Mesothelial cell of epicardium (in vitro differentiated cells): ENCODE data around the gene SLC16A11. TPM values are rescaled to one million over a fixed set of nuclear protein-coding genes. Genes with fewer than 3 reads are reported as not detected.

Experiments used
- DNase-seq, 2 experiments: peaks; one replicate each; pipeline ENCODE4 v3.0.0; 2021; ENCODE audit warnings: low spot score in 2 of 2; ENCODE audit not compliant: unreplicated experiment in 2 of 2
- H3K27ac Mint-ChIP-seq: 2 replicates; pipeline ENCODE4 v1.8.0; 2021; ENCODE audit warnings: mixed read lengths
- H3K27me3 Mint-ChIP-seq: 2 replicates; pipeline ENCODE4 v1.8.0; 2021; ENCODE audit warnings: low read depth, mixed read lengths
- H3K36me3 Mint-ChIP-seq: 2 replicates; pipeline ENCODE4 v1.8.0; 2021; ENCODE audit warnings: mixed read lengths
- H3K4me1 Mint-ChIP-seq: 2 replicates; pipeline ENCODE4 v1.8.0; 2021; ENCODE audit warnings: mixed read lengths
- H3K4me3 Mint-ChIP-seq: 2 replicates; pipeline ENCODE4 v1.8.0; 2021; ENCODE audit warnings: mild to moderate bottlenecking, moderate library complexity, mixed read lengths
- H3K9me3 Mint-ChIP-seq: 2 replicates; pipeline ENCODE4 v1.8.0; 2021; ENCODE audit warnings: mixed read lengths
- total RNA-seq: library from RNA; stranded (reverse); gene quantifications from 3 replicates; pipeline ENCODE4 v1.2.1, GENCODE V29; 2021
- TF ChIP-seq, protein P1 (sequence below): fragments of 200-600 bp; sonication (generic); IDR thresholded peaks from one replicate; pipeline ENCODE4 v1.5.0; 2021; ENCODE audit warnings: antibody characterized with exemption; ENCODE audit not compliant: unreplicated experiment

Gene SLC16A11
- total RNA-seq, 1 donor from 2014 or later: 5.1 TPM

DNA sequence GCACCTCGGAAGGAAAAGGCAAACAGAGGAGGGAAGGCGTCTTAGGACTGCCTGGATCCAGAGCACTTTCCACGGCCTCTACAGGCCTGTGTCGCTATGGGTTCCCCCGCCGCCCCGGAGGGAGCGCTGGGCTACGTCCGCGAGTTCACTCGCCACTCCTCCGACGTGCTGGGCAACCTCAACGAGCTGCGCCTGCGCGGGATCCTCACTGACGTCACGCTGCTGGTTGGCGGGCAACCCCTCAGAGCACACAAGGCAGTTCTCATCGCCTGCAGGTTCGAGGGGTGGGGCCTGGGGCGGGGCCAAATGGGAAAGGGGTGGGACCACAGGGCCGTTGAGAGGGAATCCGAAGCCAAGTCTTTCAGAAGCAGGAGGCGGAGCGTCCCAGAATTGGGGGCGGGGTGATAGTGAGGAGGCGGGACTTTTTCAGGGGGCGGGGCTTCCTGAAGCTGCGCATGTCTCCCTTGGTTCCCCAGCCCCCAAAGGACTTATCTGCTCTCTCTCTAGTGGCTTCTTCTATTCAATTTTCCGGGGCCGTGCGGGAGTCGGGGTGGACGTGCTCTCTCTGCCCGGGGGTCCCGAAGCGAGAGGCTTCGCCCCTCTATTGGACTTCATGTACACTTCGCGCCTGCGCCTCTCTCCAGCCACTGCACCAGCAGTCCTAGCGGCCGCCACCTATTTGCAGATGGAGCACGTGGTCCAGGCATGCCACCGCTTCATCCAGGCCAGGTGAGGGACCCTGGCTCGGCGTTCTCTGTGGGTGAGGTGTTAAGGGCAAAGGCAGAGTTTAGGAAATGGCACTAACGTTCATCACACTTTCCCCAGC is 20.1 kb downstream of the SLC16A11 start:
- TF ChIP-seq, protein P1, sequence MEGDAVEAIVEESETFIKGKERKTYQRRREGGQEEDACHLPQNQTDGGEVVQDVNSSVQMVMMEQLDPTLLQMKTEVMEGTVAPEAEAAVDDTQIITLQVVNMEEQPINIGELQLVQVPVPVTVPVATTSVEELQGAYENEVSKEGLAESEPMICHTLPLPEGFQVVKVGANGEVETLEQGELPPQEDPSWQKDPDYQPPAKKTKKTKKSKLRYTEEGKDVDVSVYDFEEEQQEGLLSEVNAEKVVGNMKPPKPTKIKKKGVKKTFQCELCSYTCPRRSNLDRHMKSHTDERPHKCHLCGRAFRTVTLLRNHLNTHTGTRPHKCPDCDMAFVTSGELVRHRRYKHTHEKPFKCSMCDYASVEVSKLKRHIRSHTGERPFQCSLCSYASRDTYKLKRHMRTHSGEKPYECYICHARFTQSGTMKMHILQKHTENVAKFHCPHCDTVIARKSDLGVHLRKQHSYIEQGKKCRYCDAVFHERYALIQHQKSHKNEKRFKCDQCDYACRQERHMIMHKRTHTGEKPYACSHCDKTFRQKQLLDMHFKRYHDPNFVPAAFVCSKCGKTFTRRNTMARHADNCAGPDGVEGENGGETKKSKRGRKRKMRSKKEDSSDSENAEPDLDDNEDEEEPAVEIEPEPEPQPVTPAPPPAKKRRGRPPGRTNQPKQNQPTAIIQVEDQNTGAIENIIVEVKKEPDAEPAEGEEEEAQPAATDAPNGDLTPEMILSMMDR: no peak
- peaks cover 19% of the 10 kb centered on the region for H3K4me1 Mint-ChIP-seq
- H3K36me3 Mint-ChIP-seq: no peaks in the 10 kb centered on the region
- no peaks in the 10 kb centered on the region for H3K9me3 Mint-ChIP-seq
- peaks cover 57% of the 10 kb centered on the region for H3K27me3 Mint-ChIP-seq
- H3K27ac Mint-ChIP-seq: no peak overlapping the region
- peak; percentile 70 to 80 for DNase-seq
- peak overlapping the region; percentile 37 for H3K4me3 Mint-ChIP-seq

DNA sequence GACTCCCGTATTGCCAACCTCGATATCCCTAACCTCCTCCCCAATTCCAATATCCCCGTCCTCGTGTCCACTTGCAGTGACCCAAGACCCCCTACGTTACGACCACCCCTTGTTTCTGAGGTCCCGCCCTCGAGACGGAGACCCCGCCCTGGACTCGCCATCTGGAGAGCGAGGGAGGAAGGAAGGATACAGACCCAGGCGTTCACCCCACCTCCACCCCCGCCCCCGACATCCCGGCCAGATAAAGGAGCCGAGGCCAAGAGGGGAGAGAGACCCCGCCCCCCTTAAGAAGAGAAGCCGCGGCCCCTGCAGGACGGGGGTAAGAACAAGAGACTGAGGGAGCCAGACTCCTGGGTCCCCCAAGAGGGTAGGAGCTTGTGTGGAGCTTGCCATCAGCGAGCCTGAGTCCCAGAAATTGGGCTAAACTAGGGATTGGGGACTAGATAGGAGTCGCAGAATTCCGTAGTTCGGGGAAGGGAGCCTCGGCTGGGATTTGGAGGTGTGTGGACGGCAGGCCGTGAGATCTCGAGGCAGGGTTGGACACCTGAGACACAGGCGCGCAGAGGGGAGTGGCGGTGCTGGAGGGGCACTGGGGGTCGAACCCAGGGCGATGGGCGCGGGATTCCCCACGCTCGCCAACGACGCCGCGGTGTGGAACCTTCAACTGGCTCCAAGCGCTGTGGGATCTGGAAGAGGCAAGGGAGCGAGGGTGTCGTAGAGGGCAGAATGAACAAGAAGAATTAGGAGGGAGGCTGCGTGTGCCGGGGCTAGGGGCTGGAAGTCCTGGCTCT is 20.9 kb downstream of the SLC16A11 start, which contains the start of gene BCL6B:
BCL6B (plus strand) TSS at position 270 of the 791 bp plus-strand sequence. CDS start 622 bp downstream, outside the sequence.
- H3K4me3 Mint-ChIP-seq: peak within 1 kb of the TSS; percentile 37
- H3K27ac Mint-ChIP-seq: no peak within 1 kb of the TSS
- TF ChIP-seq, protein P1: no peak
- peaks cover 54% of the 10 kb centered on the region for H3K27me3 Mint-ChIP-seq
- peaks cover 19% of the 10 kb centered on the region for H3K4me1 Mint-ChIP-seq
- no peaks in the 10 kb centered on the region for H3K36me3 Mint-ChIP-seq
- DNase-seq: no peak
- H3K9me3 Mint-ChIP-seq: no peaks in the 10 kb centered on the region

DNA sequence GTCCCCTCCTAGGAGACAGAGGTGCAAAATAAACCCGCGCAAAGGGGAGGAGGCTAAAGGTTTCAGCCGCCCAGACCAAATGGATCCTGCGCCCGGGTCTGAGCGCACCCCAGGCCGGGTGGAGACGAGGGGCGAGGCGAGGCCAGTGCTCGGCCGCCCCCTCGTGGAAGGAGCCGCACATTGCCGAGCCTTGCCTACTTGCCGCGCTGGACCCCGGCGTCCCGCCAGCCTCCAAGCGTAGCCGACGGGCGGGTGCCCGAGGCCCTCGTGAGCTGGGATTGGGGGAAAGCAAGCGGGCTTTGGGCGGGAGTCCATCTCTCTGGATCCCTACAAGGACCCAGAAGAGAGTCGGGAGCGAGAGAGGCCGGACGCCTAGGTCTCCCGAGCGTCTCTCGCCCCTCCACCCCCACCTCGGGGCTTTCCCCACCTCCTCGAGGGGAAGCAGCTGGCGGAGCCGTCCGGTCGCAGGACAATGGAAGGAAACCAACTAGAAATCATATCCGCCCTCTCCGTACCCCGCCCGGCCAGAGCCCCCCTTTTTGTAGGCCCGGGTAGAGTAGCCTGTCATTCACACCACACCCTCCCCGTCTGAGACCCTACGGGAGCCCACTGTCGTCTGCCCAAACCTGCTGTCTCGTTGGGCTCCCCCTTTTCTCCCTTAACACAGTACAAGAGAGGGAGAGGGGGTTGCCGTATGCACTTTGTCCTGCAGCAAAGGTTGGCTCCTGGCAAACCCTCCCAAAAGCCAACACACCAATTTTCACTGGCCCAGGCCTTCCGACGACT is 21.7 kb downstream of the SLC16A11 start:
- peaks cover 54% of the 10 kb centered on the region for H3K27me3 Mint-ChIP-seq

DNA sequence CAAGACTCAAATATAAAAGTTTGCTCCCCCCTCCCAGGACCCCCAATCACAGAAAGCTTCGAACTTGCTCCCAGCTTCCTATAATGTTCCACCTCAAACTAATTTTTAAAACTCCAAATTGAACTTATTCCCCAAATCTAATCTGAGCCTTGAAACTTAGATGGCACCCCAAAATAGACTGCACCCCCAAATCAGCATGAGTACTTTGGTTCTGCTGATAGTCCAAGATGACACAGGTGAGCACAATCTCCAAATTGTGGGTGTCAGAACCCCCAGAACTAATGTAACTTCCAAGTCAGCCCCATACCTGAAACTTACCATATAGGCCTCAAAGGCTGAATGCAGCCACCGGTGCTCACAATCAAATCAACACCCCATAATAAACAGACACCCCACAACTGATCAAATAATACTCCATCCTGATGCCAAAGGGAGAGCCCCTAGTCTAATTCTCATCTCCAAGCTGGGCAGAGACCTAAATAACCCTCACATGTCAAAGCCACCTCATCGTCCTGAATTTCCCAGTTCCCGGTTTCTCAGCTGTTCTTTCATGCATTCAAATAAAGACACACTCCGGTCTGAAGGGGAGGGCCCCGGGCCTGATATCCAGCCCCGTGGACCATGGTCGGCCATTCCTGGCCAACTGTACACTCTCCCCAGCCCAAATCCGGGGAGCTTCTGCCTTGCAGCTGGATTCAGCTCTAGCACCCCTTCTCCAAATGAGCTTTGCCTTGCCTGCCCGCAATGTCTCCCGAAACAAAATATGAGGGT is 22.8 kb downstream of the SLC16A11 start:
- H3K36me3 Mint-ChIP-seq: no peaks in the 10 kb centered on the region
- H3K4me1 Mint-ChIP-seq: peaks cover 19% of the 10 kb centered on the region
- no peak overlapping the region for H3K27ac Mint-ChIP-seq
- no peaks in the 10 kb centered on the region for H3K9me3 Mint-ChIP-seq
- TF ChIP-seq, protein P1: no peak
- DNase-seq: no peak
- peak overlapping the region; percentile 15 for H3K4me3 Mint-ChIP-seq
- peaks cover 52% of the 10 kb centered on the region for H3K27me3 Mint-ChIP-seq

More for the DNA sequence above, 21.7 kb downstream of the SLC16A11 start:
- peak overlapping the region; percentile 17 for H3K4me3 Mint-ChIP-seq
- no peaks in the 10 kb centered on the region for H3K9me3 Mint-ChIP-seq
- peaks cover 19% of the 10 kb centered on the region for H3K4me1 Mint-ChIP-seq
- H3K36me3 Mint-ChIP-seq: no peaks in the 10 kb centered on the region
- DNase-seq: peak; percentile 65 to 85
- TF ChIP-seq, protein P1: peak; percentile 94
- H3K27ac Mint-ChIP-seq: no peak overlapping the region
